ENCODE data around the gene CIB1.

Gene CIB1

GRCh38 chr15:90230071-90230494 is 3.7 kb downstream of the CIB1 start:
- TF ChIP-seq, protein P1, sequence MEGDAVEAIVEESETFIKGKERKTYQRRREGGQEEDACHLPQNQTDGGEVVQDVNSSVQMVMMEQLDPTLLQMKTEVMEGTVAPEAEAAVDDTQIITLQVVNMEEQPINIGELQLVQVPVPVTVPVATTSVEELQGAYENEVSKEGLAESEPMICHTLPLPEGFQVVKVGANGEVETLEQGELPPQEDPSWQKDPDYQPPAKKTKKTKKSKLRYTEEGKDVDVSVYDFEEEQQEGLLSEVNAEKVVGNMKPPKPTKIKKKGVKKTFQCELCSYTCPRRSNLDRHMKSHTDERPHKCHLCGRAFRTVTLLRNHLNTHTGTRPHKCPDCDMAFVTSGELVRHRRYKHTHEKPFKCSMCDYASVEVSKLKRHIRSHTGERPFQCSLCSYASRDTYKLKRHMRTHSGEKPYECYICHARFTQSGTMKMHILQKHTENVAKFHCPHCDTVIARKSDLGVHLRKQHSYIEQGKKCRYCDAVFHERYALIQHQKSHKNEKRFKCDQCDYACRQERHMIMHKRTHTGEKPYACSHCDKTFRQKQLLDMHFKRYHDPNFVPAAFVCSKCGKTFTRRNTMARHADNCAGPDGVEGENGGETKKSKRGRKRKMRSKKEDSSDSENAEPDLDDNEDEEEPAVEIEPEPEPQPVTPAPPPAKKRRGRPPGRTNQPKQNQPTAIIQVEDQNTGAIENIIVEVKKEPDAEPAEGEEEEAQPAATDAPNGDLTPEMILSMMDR (conservative IDR thresholded peaks at IDR 0.05; ENCODE audit: low read length): no peak
- no peak for DNase-seq (ENCODE audit: low read depth)
- H3K4me3 ChIP-seq (ENCODE audit: low read length): no peak overlapping the region

- TF ChIP-seq, protein P1 (conservative IDR thresholded peaks at IDR 0.05; ENCODE audit: low read length): no peak
- no peak overlapping the region for H3K4me3 ChIP-seq (ENCODE audit: low read length)
- no peak for DNase-seq (ENCODE audit: low read depth)
Measured at GRCh38 chr15:90228960-90229359, 4.8 kb downstream of the CIB1 start.

GRCh38 chr15:90227816-90228772 is 5.6 kb downstream of the CIB1 start:
- TF ChIP-seq, protein P1 (conservative IDR thresholded peaks at IDR 0.05; ENCODE audit: low read length): no peak
- no peak for DNase-seq (ENCODE audit: low read depth)
- no peak overlapping the region for H3K4me3 ChIP-seq (ENCODE audit: low read length)

DNA sequence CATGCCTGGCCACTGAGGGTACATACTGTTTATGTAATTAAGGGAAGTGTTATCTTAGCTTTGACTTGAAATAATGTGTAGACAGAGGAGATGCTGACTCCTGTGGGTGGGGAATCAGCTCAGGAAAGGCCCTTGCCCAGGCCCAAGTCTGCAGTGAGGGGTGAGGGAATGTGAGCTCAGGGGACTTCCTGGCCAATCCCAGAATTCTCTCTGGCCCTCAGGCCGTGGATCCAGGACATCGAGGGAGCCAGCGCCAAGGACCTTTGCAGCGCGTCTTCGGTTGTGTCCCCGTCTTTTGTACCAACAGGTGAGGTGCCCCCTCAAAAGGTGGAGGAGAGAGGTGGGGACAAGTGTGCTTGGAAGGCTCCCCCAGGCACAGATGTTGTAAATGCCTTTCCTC is 6.4 kb downstream of the CIB1 start:
- TF ChIP-seq, protein P1 (conservative IDR thresholded peaks at IDR 0.05; ENCODE audit: low read length): no peak
- no peak for DNase-seq (ENCODE audit: low read depth)
- no peak overlapping the region for H3K4me3 ChIP-seq (ENCODE audit: low read length)

- H3K4me3 ChIP-seq (ENCODE audit: low read length): no peak overlapping the region
- TF ChIP-seq, protein P1 (conservative IDR thresholded peaks at IDR 0.05; ENCODE audit: low read length): no peak
- DNase-seq (ENCODE audit: low read depth): no peak
Measured at GRCh38 chr15:90225504-90226234, 8.1 kb downstream of the CIB1 start.

GRCh38 chr15:90225047-90225446 is 8.7 kb downstream of the CIB1 start:
- no peak overlapping the region for H3K4me3 ChIP-seq (ENCODE audit: low read length)
- TF ChIP-seq, protein P1 (conservative IDR thresholded peaks at IDR 0.05; ENCODE audit: low read length): no peak
- DNase-seq (ENCODE audit: low read depth): no peak

All from AG10803 (cell line).